ENCODE results near the gene ZBTB40.

ZBTB40 gene

DNA sequence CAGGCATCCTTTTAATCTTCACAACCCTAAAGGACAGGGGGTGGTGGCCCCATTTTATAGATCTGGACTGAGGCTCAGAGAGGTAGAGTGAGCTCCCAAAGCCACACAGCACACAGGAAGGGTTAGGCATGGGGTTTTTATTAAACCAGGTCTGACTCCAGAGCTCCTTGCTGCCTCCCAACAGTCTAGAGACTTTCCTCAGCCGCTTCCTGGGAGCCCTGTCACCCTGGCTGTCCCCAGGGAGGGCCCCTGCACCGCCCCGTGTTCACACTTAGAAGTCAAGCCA is 103.7 kb downstream of the ZBTB40 start:
- no peak for TF ChIP-seq CTCF (conservative IDR thresholded peaks at IDR 0.05)
- no peak overlapping the region for H3K27ac ChIP-seq

DNA sequence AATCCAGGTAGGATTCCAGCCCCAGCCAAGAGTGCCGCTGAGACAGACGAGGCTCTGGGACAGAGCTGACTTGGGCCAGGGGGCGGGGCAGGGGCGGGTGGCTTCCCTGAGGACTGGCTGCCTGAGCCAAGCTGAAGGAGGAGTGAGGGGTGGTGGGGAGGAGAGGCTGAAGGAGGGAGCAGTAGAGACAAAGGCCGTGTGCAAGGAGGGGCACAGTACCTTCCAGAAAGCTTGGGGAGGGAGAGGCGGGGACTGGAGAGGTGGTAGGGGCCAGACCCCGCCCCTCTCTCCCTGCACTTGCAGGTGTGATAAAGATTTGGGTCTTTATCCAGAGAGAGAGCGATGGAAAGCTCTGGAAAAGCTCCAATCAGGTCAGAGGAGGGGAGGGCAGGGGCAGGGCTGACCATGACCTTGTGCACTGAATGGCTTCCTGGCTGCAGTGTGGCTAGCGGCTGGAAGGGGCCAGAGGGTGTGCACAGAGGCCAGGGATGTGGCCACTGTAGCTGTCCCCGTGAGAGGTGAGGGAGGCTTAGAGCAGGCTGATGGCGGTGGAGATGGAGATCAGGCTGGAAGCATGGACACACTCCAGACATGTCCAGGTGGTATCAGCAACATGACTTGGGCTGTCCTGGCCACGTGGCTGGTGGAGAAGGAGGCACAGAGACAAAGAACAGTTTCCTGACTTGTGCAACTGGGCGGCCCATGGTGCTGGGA is 104.9 kb downstream of the ZBTB40 start:
- H3K27ac ChIP-seq, result no peak overlapping the region
- TF ChIP-seq CTCF (conservative IDR thresholded peaks at IDR 0.05), result no peak

GRCh38 chr1:22557341-22557950 is 105.8 kb downstream of the ZBTB40 start:
- no peak overlapping the region for H3K27ac ChIP-seq
- no peak for TF ChIP-seq CTCF (conservative IDR thresholded peaks at IDR 0.05)

DNA sequence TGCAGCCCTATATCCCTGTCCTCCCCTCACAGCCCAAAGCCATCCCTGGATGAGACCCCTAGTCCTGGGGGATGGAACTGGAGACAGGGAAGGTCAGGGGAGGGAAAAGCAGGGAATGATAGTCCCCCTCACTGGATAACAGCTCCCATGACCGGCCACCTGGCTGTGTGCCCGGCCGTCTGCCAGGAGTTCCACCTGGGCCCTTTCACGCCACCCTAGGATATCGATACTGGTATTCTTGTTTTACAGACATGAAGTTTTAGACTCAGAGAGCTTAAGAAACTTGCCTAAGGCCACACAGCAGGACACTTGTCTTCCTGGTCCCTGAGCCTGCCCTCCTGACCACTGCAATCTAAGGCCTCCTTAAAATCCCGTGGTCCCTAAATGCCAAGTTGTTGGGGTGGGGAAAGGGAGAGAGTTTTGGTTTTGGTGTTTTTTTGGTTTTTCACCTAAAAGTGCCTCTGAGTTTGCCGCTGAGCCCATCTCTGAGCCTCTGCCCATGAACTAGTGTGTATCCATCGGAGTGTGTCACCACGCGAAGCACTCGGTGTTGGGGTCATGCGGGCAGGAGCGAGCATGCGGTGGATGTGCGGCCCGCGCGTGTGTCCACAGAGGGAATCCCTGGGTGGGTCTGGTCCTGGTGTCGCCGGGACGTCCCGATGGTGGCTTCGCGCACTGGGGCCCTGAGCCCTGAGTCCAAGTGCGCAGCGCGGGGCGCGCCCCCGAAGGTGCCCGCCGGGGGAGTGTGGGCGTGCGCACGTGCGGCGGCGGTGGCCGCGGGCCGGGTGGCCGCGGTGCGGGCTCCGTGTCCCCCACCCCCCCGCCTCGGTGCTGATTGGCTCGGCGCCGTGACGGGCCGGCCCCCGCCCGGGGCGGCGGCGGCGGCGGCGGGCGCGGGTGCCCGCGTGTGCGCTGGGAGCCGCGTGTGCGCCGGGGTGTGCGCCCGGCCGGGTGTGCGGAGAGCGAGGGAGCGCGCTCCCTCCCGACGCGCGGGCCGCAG is 111.2 kb downstream of the ZBTB40 start, which contains the start of gene EPHA8:
Gene EPHA8, plus strand, starts transcription at position 906 of the 1,000 bp plus-strand sequence. CDS start 147 bp downstream, outside the sequence.
- H3K27ac ChIP-seq, result peak within 1 kb of the TSS; percentile 54; the same call in 1 of the 2 replicates
- TF ChIP-seq CTCF (conservative IDR thresholded peaks at IDR 0.05), result no peak

- no peak for TF ChIP-seq CTCF (conservative IDR thresholded peaks at IDR 0.05)
- H3K27ac ChIP-seq, result peak overlapping the region; percentile 54; the same call in 1 of the 2 replicates
Measured at GRCh38 chr1:22563671-22564602, 112.3 kb downstream of the ZBTB40 start.

GRCh38 chr1:22566161-22566560 is 114.5 kb downstream of the ZBTB40 start:
- no peak for TF ChIP-seq CTCF (conservative IDR thresholded peaks at IDR 0.05)
- no peak overlapping the region for H3K27ac ChIP-seq
